HG02840 (cell line): ENCODE data around the gene MTREX.

Source experiments
- ATAC-seq: cut with Tn5 transposase; IDR thresholded peaks from one replicate; pipeline ENCODE4 v1.9.1; 2021; ENCODE audit warnings: mild to moderate bottlenecking, moderate library complexity, moderate number of reproducible peaks; ENCODE audit not compliant: unreplicated experiment, low FRiP score

Gene MTREX

GRCh38 chr5:55324006-55324405 lies 16.2 kb downstream of the MTREX start:
- no peak for ATAC-seq

GRCh38 chr5:55324815-55325418 lies 17.1 kb downstream of the MTREX start:
- no peak for ATAC-seq

GRCh38 chr5:55325621-55326020 lies 17.8 kb downstream of the MTREX start:
- ATAC-seq: no peak

DNA sequence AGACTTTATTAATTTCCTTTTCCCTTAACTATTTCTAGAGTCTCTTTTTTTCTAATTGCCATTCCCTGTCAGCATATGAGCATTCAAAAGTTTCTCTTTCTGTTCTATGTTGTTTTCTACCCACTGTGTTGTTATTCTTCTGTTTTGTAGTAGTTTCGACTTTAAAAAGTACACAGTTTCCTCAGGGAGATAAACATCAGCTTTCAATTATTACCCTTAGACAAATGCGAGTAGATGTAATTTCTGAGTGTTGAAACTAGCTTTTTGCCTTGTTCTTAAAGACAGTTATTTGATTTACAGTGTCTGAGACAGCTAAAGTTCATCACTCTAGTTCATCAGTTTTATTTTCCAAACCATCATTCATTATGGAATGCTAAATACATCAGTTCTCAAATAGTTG lies 19.5 kb downstream of the MTREX start:
- ATAC-seq: no peak

- no peak for ATAC-seq
Measured at GRCh38 chr5:55331321-55331720, 23.5 kb downstream of the MTREX start.

DNA sequence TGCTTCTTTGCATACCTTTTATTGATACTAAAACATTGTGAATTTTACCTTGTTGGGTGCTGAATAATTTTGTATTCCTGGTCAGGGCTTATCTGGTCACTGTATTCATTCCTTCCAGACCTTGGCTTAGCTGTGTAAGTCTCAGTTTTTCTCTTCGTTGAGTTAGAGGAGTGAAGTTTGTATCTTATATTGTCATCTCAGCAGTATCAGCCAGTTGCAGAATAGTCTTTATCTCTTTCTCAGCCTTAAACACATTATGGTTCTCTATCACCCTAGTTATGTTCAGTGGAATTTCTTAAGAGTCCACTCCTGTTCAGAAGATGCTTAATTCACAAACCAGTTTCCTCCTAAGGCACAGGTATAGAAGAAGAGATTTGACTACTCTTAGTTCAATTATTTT lies 25.2 kb downstream of the MTREX start:
- ATAC-seq: no peak

GRCh38 chr5:55333811-55334210 lies 26.0 kb downstream of the MTREX start:
- ATAC-seq: no peak

DNA sequence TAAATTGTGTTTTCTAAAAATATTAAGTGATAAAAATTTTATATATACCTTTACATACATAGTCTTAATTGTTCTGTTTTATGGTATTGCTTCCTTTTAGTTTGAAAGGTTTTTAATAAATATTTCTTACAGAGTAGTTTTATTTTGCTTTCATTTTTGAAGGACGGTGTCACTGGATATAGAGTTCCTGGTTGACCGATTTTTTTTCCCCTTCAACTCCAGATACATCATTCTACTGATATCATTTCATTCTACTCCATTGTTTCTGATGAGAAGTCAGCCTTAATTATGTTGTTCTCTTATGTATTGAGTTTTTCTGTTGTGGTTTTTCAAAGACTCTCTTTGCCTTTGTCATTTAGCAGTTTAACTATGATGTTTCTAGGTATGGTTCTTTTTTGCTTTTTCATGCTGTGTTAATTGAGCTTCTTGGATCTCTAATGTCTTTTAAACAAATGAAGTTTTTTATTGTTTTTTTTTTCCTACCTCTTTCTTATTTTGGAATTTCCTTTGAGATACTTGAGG lies 30.4 kb downstream of the MTREX start:
- ATAC-seq: no peak

DNA sequence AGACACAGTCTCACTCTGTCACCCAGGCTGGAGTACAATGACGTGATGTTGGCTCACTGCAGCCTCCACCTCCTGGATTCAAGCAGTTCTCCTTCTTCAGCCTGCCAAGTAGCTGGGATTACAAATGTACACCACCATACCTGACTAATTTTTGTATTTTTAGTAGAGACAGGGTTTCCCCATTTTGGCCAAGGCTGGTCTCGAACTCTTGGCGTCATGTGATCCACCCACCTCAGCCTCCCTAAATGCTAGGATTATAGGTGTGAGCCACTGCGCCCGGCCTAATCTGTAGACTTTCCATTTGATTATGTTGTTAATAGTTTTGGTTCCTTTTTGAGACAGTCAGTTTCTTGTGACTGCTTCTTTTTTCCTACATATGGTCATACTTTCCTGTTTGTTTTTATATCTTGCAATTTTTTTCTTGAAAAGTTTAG lies 31.0 kb downstream of the MTREX start:
- peak; percentile 54 for ATAC-seq

DNA sequence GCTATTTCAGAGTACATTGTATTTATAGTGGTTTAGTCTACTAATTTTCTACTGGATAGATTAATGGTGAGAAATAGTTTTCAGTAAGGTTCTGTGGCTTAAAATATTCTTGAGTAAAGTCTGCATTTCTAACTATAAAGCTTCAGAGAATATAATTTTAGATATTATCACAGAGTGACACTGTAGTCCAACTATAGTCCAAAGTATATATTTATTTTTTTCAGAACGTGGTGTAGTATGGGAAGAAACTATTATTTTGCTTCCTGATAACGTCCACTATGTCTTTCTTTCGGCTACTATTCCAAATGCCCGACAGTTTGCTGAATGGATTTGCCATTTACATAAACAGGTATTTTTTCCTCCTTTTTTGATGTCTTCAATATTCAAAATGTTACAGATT lies 35.3 kb downstream of the MTREX start:
- no peak for ATAC-seq

DNA sequence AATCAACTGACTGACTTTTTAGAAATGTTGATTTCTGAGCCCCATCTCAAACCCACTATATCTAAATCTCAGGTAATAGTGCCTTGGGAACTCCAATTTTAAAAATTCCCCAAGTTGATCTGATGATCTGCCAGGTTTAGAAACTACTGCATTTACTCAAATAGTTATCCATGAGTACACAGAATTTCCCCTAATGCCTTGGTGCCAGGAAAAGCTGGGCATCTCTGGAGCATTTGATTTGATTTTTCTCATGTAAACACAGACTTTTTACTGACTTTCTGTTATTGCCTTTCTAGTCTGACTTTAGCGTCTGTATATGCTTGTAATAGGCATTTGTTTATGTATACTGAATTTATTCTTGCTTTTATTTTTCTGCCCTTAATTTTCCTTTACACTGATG lies 35.8 kb downstream of the MTREX start:
- ATAC-seq: no peak

DNA sequence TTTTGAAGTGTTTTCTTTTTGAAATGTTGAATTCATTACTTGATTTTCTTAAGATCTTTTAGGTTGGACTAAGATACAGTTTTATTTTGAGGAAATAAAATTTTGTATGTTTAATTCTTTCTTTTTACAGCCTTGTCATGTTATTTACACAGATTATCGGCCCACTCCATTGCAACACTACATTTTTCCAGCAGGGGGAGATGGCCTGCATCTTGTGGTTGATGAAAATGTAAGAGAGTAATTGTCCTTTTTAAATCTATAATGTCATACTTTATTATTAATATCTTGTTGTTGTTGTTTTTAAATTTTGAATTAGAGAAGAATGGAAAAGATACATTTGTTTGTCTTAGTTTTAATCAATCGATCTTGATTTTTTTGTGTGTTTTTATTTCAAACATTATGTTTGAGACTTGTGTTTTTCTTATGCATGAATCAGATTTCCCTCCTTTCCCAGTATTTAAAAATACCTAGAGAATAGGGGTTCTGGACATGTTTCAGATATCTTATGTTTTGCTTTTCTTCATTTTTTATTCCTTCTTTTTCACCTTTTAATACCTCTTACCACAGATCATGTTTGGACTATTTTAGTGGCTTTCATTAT lies 36.7 kb downstream of the MTREX start:
- ATAC-seq: no peak

DNA sequence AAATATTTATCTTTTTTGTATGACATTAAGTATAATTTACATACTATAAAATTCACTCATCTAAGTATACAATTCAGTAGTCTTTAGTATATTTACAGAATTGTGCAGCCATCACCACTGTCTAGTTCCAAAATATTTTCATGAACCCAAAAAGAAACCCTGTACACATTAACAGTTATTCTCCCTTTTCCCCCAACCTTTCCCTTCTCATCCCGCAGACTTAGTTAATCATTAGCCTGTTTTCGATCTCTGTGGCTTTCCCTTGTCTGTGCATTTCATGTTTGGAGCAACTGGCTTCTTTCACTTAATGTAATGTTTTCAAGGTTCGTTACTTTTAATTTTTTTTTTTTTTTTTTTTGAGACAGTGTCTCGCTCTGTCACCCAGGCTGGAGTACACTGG lies 37.5 kb downstream of the MTREX start:
- ATAC-seq: no peak

DNA sequence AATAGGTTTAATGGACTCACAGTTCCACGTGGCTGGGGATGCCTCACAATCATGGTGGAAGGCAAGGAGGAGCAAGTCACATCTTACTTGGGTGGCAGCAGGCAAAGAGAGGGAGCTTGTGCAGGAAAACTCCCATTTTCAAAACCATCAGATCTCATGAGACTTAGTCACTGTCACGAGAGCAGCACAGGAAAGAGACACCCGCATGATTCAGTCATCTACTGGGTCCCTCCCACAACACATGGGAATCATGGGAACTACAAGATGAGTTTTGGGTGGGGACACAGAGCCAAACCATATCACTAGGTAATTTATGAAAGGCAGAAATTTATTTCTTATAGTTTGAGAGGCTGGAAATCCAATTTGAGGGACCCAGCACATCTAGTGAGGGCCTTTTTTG lies 40.0 kb downstream of the MTREX start:
- no peak for ATAC-seq

DNA sequence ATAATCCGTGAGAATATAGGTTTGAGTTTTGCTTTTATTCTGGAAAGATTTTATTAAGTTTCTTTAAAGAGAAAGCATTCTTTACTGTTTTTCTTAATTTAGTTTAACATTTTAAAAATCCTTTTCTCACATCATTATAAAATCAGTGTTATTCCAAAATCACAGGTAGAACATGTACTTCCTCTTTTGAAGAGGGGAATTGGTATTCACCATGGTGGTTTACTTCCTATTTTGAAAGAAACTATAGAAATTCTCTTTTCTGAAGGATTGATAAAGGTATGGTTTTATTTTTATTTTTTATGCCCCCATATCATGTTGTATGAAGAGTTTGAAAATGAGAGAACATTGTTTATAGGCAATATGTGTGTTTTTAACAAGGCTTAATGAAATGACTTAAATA lies 43.0 kb downstream of the MTREX start:
- ATAC-seq: no peak

GRCh38 chr5:55356896-55357295 lies 49.1 kb downstream of the MTREX start:
- no peak for ATAC-seq

GRCh38 chr5:55360190-55360589 lies 52.4 kb downstream of the MTREX start:
- no peak for ATAC-seq

- no peak for ATAC-seq
Measured at GRCh38 chr5:55363856-55364255, 56.1 kb downstream of the MTREX start.

GRCh38 chr5:55364537-55365055 lies 56.8 kb downstream of the MTREX start:
- ATAC-seq: peak; percentile 97

- no peak for ATAC-seq
Measured at GRCh38 chr5:55370291-55370925, 62.6 kb downstream of the MTREX start.

DNA sequence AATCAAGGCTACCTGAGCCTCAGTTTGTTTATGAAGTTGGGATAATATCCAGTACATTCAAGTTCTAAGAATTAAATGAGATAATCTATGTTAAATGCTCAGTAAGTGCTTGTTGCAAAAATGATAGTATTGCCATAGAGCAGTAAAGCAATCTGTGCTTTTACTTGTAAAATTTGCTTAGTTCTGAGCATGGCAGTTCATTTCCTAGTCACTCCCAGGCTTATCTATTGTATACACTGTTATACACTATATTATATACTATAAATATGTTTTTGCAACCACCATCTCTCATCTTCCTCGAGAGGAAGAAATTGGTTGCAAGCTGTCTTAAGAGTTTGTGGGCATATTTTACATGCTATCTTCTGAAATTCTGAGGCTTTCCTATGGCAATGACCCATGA lies 63.4 kb downstream of the MTREX start:
- no peak for ATAC-seq
